Measurements from ENCODE around the gene PTPN18. TPM values are rescaled to one million over a fixed set of nuclear protein-coding genes. Genes with fewer than 3 reads are reported as not detected.
A peak's percentile ranks its signal among the peaks of the same experiment; 100 is the strongest.

Gene PTPN18
- total RNA-seq, 1 donor from 2014 or later: 32.4 TPM

GRCh38 chr2:130339885-130340745, 15.7 kb upstream of the PTPN18 start:
- DNase-seq (ENCODE audit: low read depth): no peak

GRCh38 chr2:130341562-130342019, 14.3 kb upstream of the PTPN18 start:
- DNase-seq (ENCODE audit: low read depth): no peak

- peak; percentile 93 for DNase-seq (ENCODE audit: low read depth)
These were observed 13.8 kb upstream of the PTPN18 start for GRCh38 chr2:130342020-130342532.

- DNase-seq (ENCODE audit: low read depth): peak; percentile 99
These were observed 13.2 kb upstream of the PTPN18 start, which contains the start of gene IMP4 for GRCh38 chr2:130342533-130343275. TSS of gene IMP4 (plus strand) at chr2:130342897. CDS start at chr2:130342933, 36 bp downstream.

GRCh38 chr2:130344578-130344977, 11.3 kb upstream of the PTPN18 start:
- no peak for DNase-seq (ENCODE audit: low read depth)

- no peak for DNase-seq (ENCODE audit: low read depth)
These were observed 10.8 kb upstream of the PTPN18 start for GRCh38 chr2:130345091-130345490.

GRCh38 chr2:130345611-130346010, 10.2 kb upstream of the PTPN18 start:
- no peak for DNase-seq (ENCODE audit: low read depth)

- DNase-seq (ENCODE audit: low read depth): no peak
These were observed 9.7 kb upstream of the PTPN18 start for GRCh38 chr2:130346041-130346740.

- no peak for DNase-seq (ENCODE audit: low read depth)
These were observed 9.2 kb upstream of the PTPN18 start for GRCh38 chr2:130346741-130347066.

GRCh38 chr2:130347220-130347925, 8.5 kb upstream of the PTPN18 start:
- DNase-seq (ENCODE audit: low read depth): no peak

- DNase-seq (ENCODE audit: low read depth): no peak
These were observed 6.7 kb upstream of the PTPN18 start for GRCh38 chr2:130349174-130349573.

- no peak for DNase-seq (ENCODE audit: low read depth)
These were observed 4.1 kb upstream of the PTPN18 start for GRCh38 chr2:130351711-130352110.

- DNase-seq (ENCODE audit: low read depth): no peak
These were observed 3.6 kb upstream of the PTPN18 start for GRCh38 chr2:130352237-130352636.

- no peak for DNase-seq (ENCODE audit: low read depth)
These were observed 2.3 kb upstream of the PTPN18 start for GRCh38 chr2:130353291-130354138.

GRCh38 chr2:130354139-130354428, 1.8 kb upstream of the PTPN18 start:
- DNase-seq (ENCODE audit: low read depth): no peak

GRCh38 chr2:130355172-130355577, 681 bp upstream of the PTPN18 start:
- no peak for DNase-seq (ENCODE audit: low read depth)

- no peak for DNase-seq (ENCODE audit: low read depth)
These were observed 2.0 kb downstream of the PTPN18 start for GRCh38 chr2:130357864-130358263.

- DNase-seq (ENCODE audit: low read depth): no peak
These were observed 2.8 kb downstream of the PTPN18 start for GRCh38 chr2:130358420-130359350.

GRCh38 chr2:130359466-130359865, 3.6 kb downstream of the PTPN18 start:
- no peak for DNase-seq (ENCODE audit: low read depth)

- DNase-seq (ENCODE audit: low read depth): no peak
These were observed 7.6 kb downstream of the PTPN18 start for GRCh38 chr2:130363479-130363878.
